Peyer's patch (tissue), 4 donors: Measurements from ENCODE around the gene MCIDAS. TPM values are rescaled to one million over a fixed set of nuclear protein-coding genes. Genes with fewer than 3 reads are reported as not detected.

Experiments used
- DNase-seq, 3 donors: peaks; one replicate each; pipeline ENCODE4 v3.0.0-alpha.2; 2017 to 2019
- H3K27ac ChIP-seq, 4 donors: fragments of 200-600 bp; sonication (generic); one replicate each; pipeline ENCODE4 v1.5.1; 2016 to 2019
- H3K27me3 ChIP-seq, 2 donors: fragments of 200-600 bp; sonication (generic); one replicate each; pipeline ENCODE4 v1.5.1; 2019
- H3K36me3 ChIP-seq, 3 donors: fragments of 200-600 bp; sonication (generic); one replicate each; pipeline ENCODE4 v1.5.1; 2016 to 2019
- H3K4me1 ChIP-seq, 4 donors: fragments of 200-600 bp; sonication (generic); one replicate each; pipeline ENCODE4 v1.5.1; 2016 to 2019
- H3K4me3 ChIP-seq, 4 donors: fragments of 200-600 bp; sonication (generic); 1 replicate in 3 of 4; 2 replicates in 1 of 4; pipeline ENCODE4 v1.5.1; 2016 to 2019; ENCODE audit warnings: mild to moderate bottlenecking in 1 of 4
- H3K9me3 ChIP-seq, 4 donors: fragments of 200-600 bp; sonication (generic); one replicate each; pipeline ENCODE4 v1.5.1; 2016 to 2019; ENCODE audit warnings: mild to moderate bottlenecking in 1 of 4
- POLR2A ChIP-seq, 2 donors: fragments of 450-650 bp; IDR thresholded peaks; one replicate each; pipeline ENCODE4 v1.5.1; 2017; ENCODE audit warnings: antibody characterized with exemption in 2 of 2, mild to moderate bottlenecking in 2 of 2, moderate library complexity in 2 of 2
- total RNA-seq, 4 donors: library from RNA; depleted of rRNA; stranded (reverse); fragments of >200 nt; gene quantifications; one replicate each; pipeline ENCODE4 v1.1.0, GENCODE V29; 2016
- TF ChIP-seq, protein P1 (sequence below), 6 experiments: fragments of 450-650 bp in 4 of 6; fragments of 200-600 bp in 2 of 6; sonication (generic) in 1 of 6; IDR thresholded peaks; one replicate each; pipeline ENCODE4 v1.5.1; 2017 to 2019; ENCODE audit warnings: antibody characterized with exemption in 6 of 6, mild to moderate bottlenecking in 3 of 6, moderate library complexity in 1 of 6

Gene MCIDAS
- total RNA-seq, 4 donors from 2014 or later, result not detected

DNA sequence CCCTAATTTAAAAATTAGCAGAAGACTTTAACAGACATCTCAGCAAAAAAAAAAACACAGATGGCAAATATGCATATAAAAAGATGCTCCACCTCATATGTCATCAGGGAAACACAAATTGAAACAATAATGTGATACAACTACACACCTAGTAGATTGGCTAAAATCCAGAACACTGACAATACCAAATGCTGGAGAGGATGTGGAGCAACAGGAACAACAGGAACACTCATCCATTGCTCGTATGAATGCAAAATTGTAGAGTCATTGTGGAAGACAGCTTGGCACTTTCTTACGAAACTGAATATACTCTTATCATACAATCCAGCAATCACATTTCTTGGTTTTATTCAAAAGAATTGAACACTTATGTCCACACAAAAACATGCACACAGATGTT, 22.1 kb downstream of the MCIDAS start:
- DNase-seq, result no peak
- Histone ChIP-seq H3K27ac (no peak overlapping the region), H3K9me3 (no peaks in the 10 kb centered on the region), H3K36me3 (no peaks in the 10 kb centered on the region), H3K4me3 (no peak overlapping the region), H3K4me1 (no peaks in the 10 kb centered on the region), H3K27me3 (no peaks in the 10 kb centered on the region)
- TF ChIP-seq POLR2A (IDR thresholded peaks at IDR 0.05), result no peak
- TF ChIP-seq, protein P1, sequence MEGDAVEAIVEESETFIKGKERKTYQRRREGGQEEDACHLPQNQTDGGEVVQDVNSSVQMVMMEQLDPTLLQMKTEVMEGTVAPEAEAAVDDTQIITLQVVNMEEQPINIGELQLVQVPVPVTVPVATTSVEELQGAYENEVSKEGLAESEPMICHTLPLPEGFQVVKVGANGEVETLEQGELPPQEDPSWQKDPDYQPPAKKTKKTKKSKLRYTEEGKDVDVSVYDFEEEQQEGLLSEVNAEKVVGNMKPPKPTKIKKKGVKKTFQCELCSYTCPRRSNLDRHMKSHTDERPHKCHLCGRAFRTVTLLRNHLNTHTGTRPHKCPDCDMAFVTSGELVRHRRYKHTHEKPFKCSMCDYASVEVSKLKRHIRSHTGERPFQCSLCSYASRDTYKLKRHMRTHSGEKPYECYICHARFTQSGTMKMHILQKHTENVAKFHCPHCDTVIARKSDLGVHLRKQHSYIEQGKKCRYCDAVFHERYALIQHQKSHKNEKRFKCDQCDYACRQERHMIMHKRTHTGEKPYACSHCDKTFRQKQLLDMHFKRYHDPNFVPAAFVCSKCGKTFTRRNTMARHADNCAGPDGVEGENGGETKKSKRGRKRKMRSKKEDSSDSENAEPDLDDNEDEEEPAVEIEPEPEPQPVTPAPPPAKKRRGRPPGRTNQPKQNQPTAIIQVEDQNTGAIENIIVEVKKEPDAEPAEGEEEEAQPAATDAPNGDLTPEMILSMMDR (IDR thresholded peaks at IDR 0.05), result no peak

DNA sequence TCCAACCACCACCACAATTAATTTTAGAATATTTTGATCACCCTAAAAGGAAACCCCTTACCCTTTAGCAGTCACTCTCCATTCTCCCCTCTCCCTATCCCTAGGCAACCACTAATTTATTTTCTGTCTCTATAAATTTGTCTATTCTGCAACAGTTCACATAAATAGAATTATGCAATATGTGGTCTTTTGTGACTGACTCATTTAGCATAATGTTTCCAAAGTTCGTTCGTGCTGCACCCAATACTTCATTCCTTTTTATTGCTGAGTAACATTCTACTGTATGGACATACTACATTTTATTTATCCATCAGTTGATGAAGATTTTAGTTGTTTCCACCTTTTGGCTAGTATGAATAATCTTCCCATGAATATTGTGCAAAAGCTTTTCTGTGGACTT, 36.0 kb downstream of the MCIDAS start:
- TF ChIP-seq, protein P1 (IDR thresholded peaks at IDR 0.05), result no peak
- no peak for TF ChIP-seq POLR2A (IDR thresholded peaks at IDR 0.05)
- H3K27me3 ChIP-seq, result no peaks in the 10 kb centered on the region
- no peaks in the 10 kb centered on the region for H3K4me1 ChIP-seq
- no peaks in the 10 kb centered on the region for H3K36me3 ChIP-seq
- no peaks in the 10 kb centered on the region for H3K9me3 ChIP-seq
- no peak overlapping the region for H3K4me3 ChIP-seq
- no peak for DNase-seq
- H3K27ac ChIP-seq, result no peak overlapping the region

DNA sequence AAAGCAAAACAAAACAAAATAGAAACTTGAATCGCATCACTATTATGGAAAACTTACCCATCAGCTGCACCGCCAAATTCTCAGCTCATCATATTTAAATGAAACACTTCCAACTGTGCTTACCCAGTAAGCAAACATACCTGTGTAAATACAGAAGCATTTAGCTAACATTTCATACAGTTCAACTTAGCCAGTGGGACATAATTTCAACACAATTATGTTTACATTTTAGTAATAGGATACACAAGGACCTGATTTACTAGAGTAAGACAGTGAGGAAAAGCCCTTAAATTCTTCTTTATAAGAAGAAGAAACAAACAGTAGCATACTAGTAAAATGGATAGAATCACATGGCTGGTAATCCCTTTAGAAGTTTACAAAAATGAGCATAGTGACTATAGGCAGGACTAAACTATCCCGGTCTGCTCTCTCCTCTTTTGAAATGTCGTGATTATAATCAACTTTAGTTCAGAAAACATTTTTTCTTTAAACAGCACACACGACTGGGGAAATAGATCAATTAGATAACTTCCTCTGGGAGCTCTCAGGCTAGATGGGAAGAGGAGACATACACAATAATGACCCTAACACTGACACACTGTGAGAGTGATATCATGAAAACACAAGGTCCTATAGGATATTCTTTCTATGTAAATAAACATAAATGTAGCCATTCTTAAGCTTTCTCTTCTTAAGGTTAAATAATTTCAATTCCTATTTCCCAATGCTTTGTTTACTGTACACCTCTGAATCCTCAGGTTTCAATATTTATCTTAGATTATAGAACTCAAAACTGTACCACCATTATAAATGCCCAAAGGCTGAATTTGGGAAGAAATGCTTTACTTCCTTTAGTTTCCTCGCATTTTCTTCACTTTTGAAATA, 38.2 kb downstream of the MCIDAS start:
- no peaks in the 10 kb centered on the region for H3K36me3 ChIP-seq
- DNase-seq, result no peak
- H3K4me3 ChIP-seq, result no peak overlapping the region
- no peaks in the 10 kb centered on the region for H3K4me1 ChIP-seq
- H3K27ac ChIP-seq, result no peak overlapping the region
- H3K9me3 ChIP-seq, result no peaks in the 10 kb centered on the region
- H3K27me3 ChIP-seq, result no peaks in the 10 kb centered on the region
- TF ChIP-seq, protein P1 (IDR thresholded peaks at IDR 0.05), result no peak
- TF ChIP-seq POLR2A (IDR thresholded peaks at IDR 0.05), result no peak

DNA sequence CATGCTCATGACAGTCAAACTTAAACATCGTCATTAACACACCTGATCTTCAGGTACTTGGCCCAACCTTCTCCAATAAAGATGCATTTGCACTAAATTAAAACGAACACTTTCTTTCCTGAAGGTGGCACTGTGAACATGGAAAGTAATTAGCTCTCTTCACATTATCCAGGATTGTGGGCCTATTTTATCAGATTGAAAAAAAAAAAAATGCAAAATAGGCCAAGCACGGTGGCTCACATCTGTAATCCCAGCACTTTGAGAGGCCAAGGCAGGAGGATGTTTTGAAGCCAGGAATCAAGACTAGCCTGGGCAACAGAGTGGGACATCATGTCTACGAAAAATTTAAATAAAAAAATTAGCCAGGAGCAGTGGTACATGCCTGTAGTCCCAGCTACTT, 39.7 kb downstream of the MCIDAS start:
- Histone ChIP-seq H3K4me1 (no peaks in the 10 kb centered on the region), H3K27me3 (no peaks in the 10 kb centered on the region), H3K36me3 (no peaks in the 10 kb centered on the region), H3K9me3 (no peaks in the 10 kb centered on the region), H3K4me3 (no peak overlapping the region), H3K27ac (no peak overlapping the region)
- no peak for TF ChIP-seq POLR2A (IDR thresholded peaks at IDR 0.05)
- TF ChIP-seq, protein P1 (IDR thresholded peaks at IDR 0.05), result peak in 3 of 6 experiments; percentile 32 to 48 (median 39)
- no peak for DNase-seq

DNA sequence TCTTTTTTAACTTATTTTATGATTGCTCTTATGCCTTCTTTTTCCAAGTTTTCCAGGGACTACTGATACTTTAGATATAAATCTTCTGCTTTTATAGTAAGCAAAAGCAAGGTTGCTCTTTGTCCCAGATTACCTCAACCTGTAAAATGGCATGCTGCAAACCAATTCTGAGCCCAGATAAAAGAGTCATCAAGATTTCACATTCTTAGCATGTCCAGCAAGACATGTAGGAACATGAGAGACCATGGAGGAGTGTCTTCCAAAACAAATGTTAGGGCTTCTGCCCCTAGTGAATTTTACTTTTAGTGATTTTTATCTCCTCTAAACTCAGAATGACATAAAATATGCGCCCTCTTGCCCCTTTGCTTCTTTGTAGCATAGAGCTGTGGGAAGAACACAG, 47.1 kb downstream of the MCIDAS start:
- TF ChIP-seq, protein P1 (IDR thresholded peaks at IDR 0.05), result no peak
- TF ChIP-seq POLR2A (IDR thresholded peaks at IDR 0.05), result no peak
- peaks cover 0 to 17% of the 10 kb centered on the region in 2 donors for H3K27me3 ChIP-seq

More for the DNA sequence above, 47.1 kb downstream of the MCIDAS start:
- no peaks in the 10 kb centered on the region for H3K36me3 ChIP-seq
- no peaks in the 10 kb centered on the region for H3K9me3 ChIP-seq
- no peak overlapping the region for H3K4me3 ChIP-seq
- no peak for DNase-seq
- H3K4me1 ChIP-seq, result peaks cover 0 to 13% (median 7%) of the 10 kb centered on the region in 4 donors
- no peak overlapping the region for H3K27ac ChIP-seq
